ENCODE measurements around the gene VPS37B. TPM values are rescaled to one million over a fixed set of nuclear protein-coding genes. Genes with fewer than 3 reads are reported as not detected.

VPS37B gene
- total RNA-seq, 2 experiments from 2014 or later, result 97.7 to 104 TPM

DNA sequence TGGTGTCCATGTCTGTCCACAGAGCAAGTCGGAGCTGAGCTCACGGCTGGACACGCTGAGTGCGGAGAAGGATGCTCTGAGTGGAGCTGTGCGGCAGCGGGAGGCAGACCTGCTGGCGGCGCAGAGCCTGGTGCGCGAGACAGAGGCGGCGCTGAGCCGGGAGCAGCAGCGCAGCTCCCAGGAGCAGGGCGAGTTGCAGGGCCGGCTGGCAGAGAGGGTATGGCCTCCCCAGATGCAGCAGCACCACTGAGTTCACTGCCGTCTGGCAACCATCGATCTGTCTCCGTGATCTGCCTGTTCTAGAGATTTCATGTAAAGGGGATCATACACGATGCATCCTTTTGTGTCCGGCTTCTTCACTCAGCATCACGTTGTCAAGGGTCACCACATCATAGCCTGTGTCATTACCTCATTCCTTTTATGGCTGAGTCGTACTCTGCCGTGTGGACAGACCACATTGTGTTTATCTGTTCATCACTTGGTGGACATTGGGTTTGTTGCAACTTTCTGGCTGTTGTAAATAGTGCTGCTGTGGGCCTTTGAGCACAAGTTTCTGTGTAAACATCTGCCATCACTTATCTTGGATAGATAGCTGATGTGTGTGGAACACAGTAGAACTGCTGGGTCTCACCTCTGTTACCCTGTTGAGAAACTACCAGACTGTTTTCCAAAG, 38.8 kb downstream of the VPS37B start:
- H3K36me3 ChIP-seq (ENCODE audit: insufficient read depth, low read length), result peaks cover 27% of the 10 kb centered on the region
- ATAC-seq (ENCODE audit: poor library complexity), result no peak
- POLR2A ChIA-PET, result interaction anchor here (1.0 to 1.4 kb wide), 2 partner anchors 21 to 39 kb away, joined by 4 to 5 read pairs; partner anchors contain the start of gene VPS37B
- no peaks in the 10 kb centered on the region for H3K9me3 Mint-ChIP-seq
- TF ChIP-seq, protein P1, sequence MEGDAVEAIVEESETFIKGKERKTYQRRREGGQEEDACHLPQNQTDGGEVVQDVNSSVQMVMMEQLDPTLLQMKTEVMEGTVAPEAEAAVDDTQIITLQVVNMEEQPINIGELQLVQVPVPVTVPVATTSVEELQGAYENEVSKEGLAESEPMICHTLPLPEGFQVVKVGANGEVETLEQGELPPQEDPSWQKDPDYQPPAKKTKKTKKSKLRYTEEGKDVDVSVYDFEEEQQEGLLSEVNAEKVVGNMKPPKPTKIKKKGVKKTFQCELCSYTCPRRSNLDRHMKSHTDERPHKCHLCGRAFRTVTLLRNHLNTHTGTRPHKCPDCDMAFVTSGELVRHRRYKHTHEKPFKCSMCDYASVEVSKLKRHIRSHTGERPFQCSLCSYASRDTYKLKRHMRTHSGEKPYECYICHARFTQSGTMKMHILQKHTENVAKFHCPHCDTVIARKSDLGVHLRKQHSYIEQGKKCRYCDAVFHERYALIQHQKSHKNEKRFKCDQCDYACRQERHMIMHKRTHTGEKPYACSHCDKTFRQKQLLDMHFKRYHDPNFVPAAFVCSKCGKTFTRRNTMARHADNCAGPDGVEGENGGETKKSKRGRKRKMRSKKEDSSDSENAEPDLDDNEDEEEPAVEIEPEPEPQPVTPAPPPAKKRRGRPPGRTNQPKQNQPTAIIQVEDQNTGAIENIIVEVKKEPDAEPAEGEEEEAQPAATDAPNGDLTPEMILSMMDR (IDR thresholded peaks at IDR 0.05), result no peak
- no peaks in the 10 kb centered on the region for H3K27me3 Mint-ChIP-seq
- H3K4me3 ChIP-seq (ENCODE audit: low read length), result no peak overlapping the region
- peaks cover 41% of the 10 kb centered on the region for H3K36me3 Mint-ChIP-seq (ENCODE audit: low read depth)
- H3K4me1 Mint-ChIP-seq (ENCODE audit: low read depth), result no peaks in the 10 kb centered on the region
- no peak for DNase-seq
- no peaks in the 10 kb centered on the region for H3K9me3 ChIP-seq (ENCODE audit: control insufficient read depth in 1 of 2, insufficient read depth in 1 of 2, low read length in 2 of 2)
- no peaks in the 10 kb centered on the region for H3K27me3 ChIP-seq (ENCODE audit: control insufficient read depth in 1 of 2, insufficient read depth in 2 of 2, low read length in 2 of 2)
- CTCF ChIA-PET, result interaction anchor here (1.4 kb wide), 1 partner anchor 95 kb away, joined by 6 read pairs; no protein-coding TSS in a partner anchor
- peaks cover 9% of the 10 kb centered on the region for H3K4me1 ChIP-seq (ENCODE audit: insufficient read depth, low read length)
- H3K27ac ChIP-seq (ENCODE audit: low read depth in 1 of 2, low read length in 2 of 2), result no peak overlapping the region
- no peak overlapping the region for H3K4me3 Mint-ChIP-seq
- H3K27ac Mint-ChIP-seq, result no peak overlapping the region
- intact Hi-C loops (cut with DNase I, micrococcal nuclease), result no loop called here

DNA sequence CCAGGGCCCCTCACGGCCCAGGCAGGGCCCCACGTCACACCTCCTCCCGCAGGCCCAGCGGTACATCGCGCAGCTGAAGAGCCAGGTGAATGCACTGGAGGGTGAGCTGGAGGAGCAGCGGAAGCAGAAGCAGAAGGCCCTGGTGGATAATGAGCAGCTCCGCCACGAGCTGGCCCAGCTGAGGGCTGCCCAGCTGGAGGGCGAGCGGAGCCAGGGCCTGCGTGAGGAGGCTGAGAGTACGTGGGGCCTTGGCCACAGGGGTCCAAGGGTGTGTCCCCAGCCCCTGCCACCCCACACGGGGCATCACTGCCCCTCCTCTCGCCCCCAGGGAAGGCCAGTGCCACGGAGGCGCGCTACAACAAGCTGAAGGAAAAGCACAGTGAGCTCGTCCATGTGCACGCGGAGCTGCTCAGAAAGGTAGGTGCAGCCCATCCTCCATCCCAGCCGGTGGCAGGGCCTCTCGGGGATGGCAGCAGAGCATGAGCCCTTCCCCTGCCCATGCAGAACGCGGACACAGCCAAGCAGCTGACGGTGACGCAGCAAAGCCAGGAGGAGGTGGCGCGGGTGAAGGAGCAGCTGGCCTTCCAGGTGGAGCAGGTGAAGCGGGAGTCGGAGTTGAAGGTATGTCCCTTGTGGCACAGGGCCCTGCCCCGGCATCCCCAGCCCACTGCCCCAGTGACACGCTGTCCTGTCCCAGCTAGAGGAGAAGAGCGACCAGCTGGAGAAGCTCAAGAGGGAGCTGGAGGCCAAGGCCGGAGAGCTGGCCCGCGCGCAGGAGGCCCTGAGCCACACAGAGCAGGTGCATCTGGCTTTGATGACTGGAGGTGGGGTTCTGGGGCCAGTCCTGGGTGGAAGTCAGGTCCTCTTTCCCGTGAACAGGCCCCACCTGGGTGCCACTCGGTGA, 39.7 kb downstream of the VPS37B start:
- Mint-ChIP-seq H3K27ac (no peak overlapping the region), H3K36me3 (ENCODE audit: low read depth) (peaks cover 35% of the 10 kb centered on the region), H3K4me3 (no peak overlapping the region), H3K9me3 (no peaks in the 10 kb centered on the region), H3K4me1 (ENCODE audit: low read depth) (no peaks in the 10 kb centered on the region), H3K27me3 (no peaks in the 10 kb centered on the region)
- Histone ChIP-seq H3K27me3 (ENCODE audit: control insufficient read depth in 1 of 2, insufficient read depth in 2 of 2, low read length in 2 of 2) (no peaks in the 10 kb centered on the region), H3K4me1 (ENCODE audit: insufficient read depth, low read length) (peaks cover 9% of the 10 kb centered on the region), H3K9me3 (ENCODE audit: control insufficient read depth in 1 of 2, insufficient read depth in 1 of 2, low read length in 2 of 2) (no peaks in the 10 kb centered on the region), H3K36me3 (ENCODE audit: insufficient read depth, low read length) (peaks cover 23% of the 10 kb centered on the region), H3K27ac (ENCODE audit: low read depth in 1 of 2, low read length in 2 of 2) (no peak overlapping the region), H3K4me3 (ENCODE audit: low read length) (no peak overlapping the region)
- TF ChIP-seq, protein P1 (IDR thresholded peaks at IDR 0.05), result no peak
- CTCF ChIA-PET, result interaction anchor here (0.5 kb wide), 1 partner anchor 987 kb away, joined by 3 read pairs; no protein-coding TSS in a partner anchor
- intact Hi-C loops (cut with DNase I, micrococcal nuclease), result no loop called here
- DNase-seq, result no peak
- POLR2A ChIA-PET, result interaction anchor here (1.1 kb wide), 2 partner anchors 20 to 377 kb away, joined by 3 to 4 read pairs; partner anchors contain the start of genes MPHOSPH9 and MTRFR
- ATAC-seq (ENCODE audit: poor library complexity), result no peak

DNA sequence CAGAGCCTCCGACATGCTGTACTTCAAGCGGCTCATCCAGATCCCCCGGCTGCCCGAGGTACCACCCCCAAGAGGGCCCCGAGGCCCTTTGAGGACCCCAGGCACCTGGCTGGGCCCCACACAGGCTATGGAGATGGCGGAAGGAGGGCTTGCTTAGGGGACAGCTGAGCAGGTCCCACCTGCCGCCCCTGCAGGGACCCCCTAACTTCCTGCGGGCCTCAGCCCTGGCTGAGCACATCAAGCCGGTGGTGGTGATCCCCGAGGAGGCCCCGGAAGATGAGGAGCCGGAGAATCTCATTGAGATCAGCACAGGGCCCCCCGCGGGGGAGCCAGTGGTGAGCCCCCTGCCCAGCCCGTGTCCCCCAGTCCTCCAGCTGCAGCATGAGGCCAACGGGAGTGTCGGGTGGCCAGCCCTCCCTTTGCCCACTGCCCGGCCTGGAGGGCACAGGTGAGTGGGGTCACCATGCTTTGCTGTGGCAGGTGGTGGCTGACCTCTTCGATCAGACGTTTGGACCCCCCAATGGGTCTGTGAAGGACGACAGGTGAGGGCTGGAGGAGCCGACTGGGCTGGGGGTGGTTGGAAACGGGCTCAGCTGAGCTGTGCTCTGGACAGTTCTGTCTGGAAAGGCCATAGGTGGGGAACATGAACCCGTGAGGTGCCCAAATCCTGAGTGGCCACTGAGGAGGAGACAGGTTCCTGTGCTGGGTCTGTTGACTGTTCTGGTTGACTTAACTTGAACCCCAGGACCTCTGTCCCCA, 40.7 kb downstream of the VPS37B start:
- DNase-seq (no peak), ATAC-seq (ENCODE audit: poor library complexity) (no peak)
- Histone ChIP-seq H3K4me1 (ENCODE audit: insufficient read depth, low read length) (peaks cover 4% of the 10 kb centered on the region), H3K4me3 (ENCODE audit: low read length) (no peak overlapping the region), H3K36me3 (ENCODE audit: insufficient read depth, low read length) (peaks cover 28% of the 10 kb centered on the region), H3K27me3 (ENCODE audit: control insufficient read depth in 1 of 2, insufficient read depth in 2 of 2, low read length in 2 of 2) (no peaks in the 10 kb centered on the region), H3K9me3 (ENCODE audit: control insufficient read depth in 1 of 2, insufficient read depth in 1 of 2, low read length in 2 of 2) (no peaks in the 10 kb centered on the region), H3K27ac (ENCODE audit: low read depth in 1 of 2, low read length in 2 of 2) (no peak overlapping the region)
- Mint-ChIP-seq H3K27me3 (no peaks in the 10 kb centered on the region), H3K9me3 (no peaks in the 10 kb centered on the region), H3K36me3 (ENCODE audit: low read depth) (peaks cover 33% of the 10 kb centered on the region), H3K27ac (no peak overlapping the region), H3K4me1 (ENCODE audit: low read depth) (no peaks in the 10 kb centered on the region), H3K4me3 (no peak overlapping the region)
- intact Hi-C loops (cut with DNase I, micrococcal nuclease), result no loop called here
- CTCF ChIA-PET, result no interaction called here
- POLR2A ChIA-PET, result interaction anchor here (1.1 kb wide), 2 partner anchors 19 to 378 kb away, joined by 3 to 4 read pairs; partner anchors contain the start of genes MPHOSPH9 and MTRFR
- TF ChIP-seq, protein P1 (IDR thresholded peaks at IDR 0.05), result no peak

All from CD4-positive, alpha-beta T cell (primary cell).